GM15510 (cell line): ENCODE measurements around the gene NAT16.

Experiments
- POLR2A ChIP-seq: IDR thresholded peaks from 3 replicates; pipeline ENCODE4 v1.6.1; 2011; ENCODE audit warnings: borderline replicate concordance; ENCODE audit not compliant: insufficient read length; ENCODE audit errors: extremely low read depth

NAT16 gene

GRCh38 chr7:101156866-101157589 lies 23.1 kb downstream of the NAT16 start:
- no peak for TF ChIP-seq POLR2A

DNA sequence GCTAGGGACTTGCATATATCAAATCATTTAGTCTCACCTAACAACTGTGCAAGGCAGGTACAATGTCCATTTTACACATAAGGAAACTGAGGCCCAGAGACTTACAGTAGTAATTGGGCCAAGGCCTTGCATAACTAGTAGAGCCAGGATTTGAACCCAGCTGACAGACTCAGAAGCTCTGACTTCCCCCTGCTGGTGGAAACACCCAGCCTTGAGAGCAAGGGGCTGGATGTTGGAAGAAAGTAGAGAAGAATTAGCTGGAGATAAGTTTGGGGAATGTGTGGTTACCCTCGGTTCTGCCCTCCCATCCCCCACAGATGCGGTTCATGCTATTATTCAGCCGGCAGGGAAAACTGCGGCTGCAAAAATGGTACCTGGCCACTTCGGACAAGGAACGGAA lies 23.8 kb downstream of the NAT16 start:
- TF ChIP-seq POLR2A: no peak

GRCh38 chr7:101155303-101155702 lies 24.8 kb downstream of the NAT16 start:
- no peak for TF ChIP-seq POLR2A

DNA sequence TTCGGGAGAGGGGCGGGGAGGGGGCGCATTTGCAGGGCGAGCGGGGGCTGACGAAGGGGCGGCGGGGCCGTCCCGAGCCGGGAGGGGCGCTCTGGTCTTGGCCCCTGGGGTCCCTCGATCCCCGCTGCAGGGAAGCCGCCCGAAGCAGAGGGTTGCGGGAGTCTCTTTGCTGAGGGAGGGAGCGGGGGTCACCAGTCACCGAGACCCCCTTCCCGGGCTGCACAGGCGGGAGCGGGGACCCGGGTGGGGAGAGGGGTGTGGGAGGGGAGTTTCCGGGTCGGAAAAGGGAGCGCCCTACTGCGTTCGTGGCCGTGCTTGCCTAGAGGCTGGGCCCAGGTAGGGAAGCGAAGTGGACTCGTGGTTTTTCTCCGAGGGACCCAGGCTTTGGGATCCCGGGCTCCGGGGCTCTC lies 25.4 kb downstream of the NAT16 start:
- TF ChIP-seq POLR2A: no peak

DNA sequence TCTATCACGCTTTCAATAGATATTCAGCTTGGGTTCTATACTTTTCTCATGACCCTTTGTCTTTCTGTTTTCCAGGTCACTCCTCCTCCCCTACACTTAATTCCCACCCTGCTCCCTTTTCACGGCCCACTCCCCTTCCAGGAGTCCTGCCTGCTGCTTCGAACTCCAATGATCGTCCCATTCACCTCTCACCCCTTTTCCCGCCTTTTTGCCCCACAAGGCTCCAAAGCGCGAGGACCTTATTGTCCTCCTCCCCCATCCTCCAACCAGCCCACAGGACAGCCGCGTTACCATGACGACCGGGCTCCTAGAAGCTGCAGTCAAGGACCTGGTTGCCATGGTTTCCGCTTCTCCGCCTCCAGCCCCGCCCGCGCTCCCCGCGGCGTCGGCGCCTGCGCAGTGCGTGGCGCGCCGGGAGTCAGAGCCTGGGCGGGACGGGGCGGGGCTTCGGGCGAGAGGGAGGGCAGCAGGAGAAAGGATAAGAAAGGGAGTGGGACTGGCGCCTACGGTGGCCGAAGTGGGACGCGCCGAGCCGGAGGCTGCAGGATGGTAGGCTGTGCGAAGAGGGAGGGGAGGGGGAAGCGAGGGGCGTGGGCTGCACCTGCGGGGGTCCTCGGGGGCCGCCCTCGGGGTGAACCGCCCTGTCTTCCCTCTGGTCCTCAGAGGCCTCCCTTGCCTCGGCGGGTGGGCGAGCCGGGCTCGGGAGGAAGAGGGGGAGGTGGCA lies 26.0 kb downstream of the NAT16 start, which contains the start of gene AP1S1:
AP1S1 (plus strand) TSS at position 508 of the 724 bp plus-strand sequence; CDS start at position 547, 39 bp downstream.
- peak; percentile 52 for TF ChIP-seq POLR2A

- no peak for TF ChIP-seq POLR2A
Measured at GRCh38 chr7:101151908-101152651, 28.0 kb downstream of the NAT16 start.

DNA sequence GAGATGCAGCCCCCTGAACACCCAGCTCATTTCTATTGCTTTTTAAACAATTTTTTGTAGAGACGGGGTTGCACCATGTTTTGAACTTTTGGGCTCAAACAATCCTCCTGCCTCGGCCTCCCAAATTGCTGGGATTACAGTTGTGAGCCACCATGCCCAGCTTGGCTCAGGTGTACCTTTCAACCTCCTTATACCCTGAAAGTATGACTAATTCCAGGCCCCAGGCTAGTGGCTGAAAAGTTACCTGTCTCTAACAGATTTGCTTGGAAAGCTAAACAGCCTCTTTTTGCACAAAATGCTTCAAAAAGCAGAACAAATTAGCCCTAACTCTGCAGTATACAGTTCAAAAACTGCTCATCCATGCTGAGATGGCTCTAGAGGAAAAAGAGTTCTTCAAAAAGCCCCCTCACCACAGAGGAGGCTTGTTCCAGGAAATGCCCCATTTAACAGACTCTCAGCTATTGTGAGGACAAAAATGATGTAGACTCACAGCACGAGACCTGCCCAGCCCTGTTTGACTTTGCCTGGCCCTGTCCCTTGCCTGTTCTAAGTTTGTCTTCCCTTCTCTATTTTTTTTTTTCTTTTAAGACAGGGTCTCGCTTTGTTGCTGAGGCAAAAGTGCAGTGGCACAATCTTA lies 39.2 kb downstream of the NAT16 start:
- TF ChIP-seq POLR2A: no peak

DNA sequence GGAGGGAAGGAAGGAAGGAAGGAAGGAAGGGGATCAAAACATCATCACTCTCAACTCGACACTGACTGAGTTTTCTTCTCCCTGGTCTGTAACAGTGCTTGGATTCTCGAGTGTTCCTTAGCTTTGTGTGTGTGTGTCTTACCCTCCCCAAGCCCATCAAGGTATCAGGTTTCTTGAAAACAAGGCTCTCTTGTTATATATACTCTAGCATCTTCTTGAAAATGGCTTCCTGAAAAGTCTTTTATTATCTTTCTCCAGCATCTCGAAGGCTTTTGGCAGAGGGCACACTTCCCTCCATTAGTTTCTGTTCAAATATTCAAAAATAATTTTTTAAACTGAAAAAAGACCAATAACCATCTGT lies 39.8 kb downstream of the NAT16 start:
- no peak for TF ChIP-seq POLR2A

- TF ChIP-seq POLR2A: no peak
Measured at GRCh38 chr7:101138213-101138870, 41.8 kb downstream of the NAT16 start.

DNA sequence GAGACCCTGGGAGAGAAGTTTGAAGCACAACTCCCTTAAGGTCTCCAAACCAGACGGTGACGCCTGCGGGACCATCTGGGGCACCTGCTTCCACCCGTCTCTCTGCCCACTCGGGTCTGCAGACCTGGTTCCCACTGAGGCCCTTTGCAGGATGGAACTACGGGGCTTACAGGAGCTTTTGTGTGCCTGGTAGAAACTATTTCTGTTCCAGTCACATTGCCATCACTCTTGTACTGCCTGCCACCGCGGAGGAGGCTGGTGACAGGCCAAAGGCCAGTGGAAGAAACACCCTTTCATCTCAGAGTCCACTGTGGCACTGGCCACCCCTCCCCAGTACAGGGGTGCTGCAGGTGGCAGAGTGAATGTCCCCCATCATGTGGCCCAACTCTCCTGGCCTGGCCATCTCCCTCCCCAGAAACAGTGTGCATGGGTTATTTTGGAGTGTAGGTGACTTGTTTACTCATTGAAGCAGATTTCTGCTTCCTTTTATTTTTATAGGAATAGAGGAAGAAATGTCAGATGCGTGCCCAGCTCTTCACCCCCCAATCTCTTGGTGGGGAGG lies 42.4 kb downstream of the NAT16 start:
- no peak for TF ChIP-seq POLR2A

DNA sequence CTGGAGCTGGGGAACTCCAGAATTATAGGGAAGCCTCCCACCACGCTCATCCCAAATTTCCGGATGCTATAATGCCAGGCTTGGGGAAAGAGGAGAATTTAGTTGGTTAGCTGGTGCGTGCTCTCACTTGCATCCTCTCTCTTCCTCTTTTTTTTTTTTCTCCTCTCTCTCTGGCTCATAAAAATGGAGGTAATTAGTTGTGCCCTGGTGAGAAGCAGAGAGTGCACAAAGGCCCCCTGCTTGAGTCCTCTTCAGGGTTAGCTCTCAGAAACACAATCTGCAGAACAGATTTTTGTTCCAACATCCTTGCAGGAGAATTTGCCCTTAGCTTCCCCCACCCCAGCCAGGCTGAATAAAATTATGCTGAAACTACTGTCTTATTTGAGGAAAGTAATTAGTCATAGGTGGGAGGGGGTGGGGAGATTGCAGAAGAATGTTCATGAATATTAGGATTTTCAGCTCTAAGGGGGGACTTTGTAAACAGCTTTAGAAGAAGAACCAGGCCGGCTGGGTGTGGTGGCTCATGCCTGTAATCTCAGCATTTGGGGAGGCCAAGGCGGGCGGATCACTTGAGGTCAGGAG lies 45.6 kb downstream of the NAT16 start:
- no peak for TF ChIP-seq POLR2A

DNA sequence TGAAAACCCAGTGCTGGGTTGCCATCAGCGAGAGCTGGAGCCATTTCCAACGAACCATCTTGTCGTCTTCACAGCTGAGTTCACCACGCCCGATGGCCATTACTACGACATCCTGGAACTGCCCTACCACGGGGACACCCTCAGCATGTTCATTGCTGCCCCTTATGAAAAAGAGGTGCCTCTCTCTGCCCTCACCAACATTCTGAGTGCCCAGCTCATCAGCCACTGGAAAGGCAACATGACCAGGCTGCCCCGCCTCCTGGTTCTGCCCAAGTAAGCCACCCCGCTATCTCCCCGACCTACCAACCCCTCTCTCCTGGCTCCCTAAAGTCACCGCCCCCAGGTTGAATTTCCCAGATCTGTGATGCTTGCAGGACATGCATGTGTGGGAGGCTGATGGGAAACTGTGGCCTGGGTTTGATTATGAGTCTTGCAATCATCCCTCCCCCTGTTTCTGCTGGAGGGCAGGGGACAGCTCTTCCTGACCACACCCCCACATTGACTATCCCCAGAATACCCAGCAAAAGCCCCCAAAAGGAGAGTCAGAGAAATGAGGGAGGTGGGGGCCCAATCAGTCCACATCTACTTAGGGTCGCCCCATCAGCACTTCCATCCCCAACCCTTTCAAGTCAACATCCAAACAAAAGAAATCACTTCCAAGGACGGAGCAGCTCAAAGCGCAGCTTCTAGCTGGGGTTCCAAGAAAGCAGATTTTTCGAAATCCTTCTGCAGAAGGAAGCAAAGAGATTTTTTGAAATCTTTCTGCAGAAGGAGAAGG lies 46.3 kb downstream of the NAT16 start:
- no peak for TF ChIP-seq POLR2A

- no peak for TF ChIP-seq POLR2A
Measured at GRCh38 chr7:101129603-101130117, 50.4 kb downstream of the NAT16 start.
